H1 (cell line): ENCODE measurements around the gene CHST13. TPM values are rescaled to one million over a fixed set of nuclear protein-coding genes. Genes with fewer than 3 reads are reported as not detected.

Experiments
- CTCF ChIA-PET: fragments of 300-600 bp; sonication (Branson Sonifier 250); formaldehyde crosslinking; loops from one replicate; lab custom pipeline; 2021; ENCODE audit not compliant: partially characterized antibody; lab: Charles Lee
- POLR2A ChIA-PET: fragments of 300-600 bp; sonication (Branson Sonifier 250); formaldehyde crosslinking; loops from one replicate; lab custom pipeline; 2021; ENCODE audit warnings: inconsistent platforms; ENCODE audit not compliant: partially characterized antibody; lab: Charles Lee
- DNase-seq, 2 experiments: peaks; one replicate each; pipeline versions ENCODE4 v3.0.0 to v3.0.0-alpha.2; 2010 to 2022; ENCODE audit warnings: low spot score in 2 of 2, low read depth in 1 of 2, mixed read lengths in 1 of 2
- FAIRE-seq: peaks from 2 replicates; lab custom pipeline; 2011; peaks lifted over from hg19 to GRCh38; lab: Jason Lieb, UNC
- H2AFZ ChIP-seq: 2 replicates; pipeline ENCODE4 v1.8.1; 2012; ENCODE audit warnings: low read length, inconsistent platforms
- H2AK5ac ChIP-seq: 2 replicates; pipeline ENCODE4 v1.6.1; 2013; ENCODE audit warnings: low read depth, low read length
- H2BK120ac ChIP-seq: replicated peaks from 2 replicates; pipeline ENCODE3; 2013; ENCODE audit warnings: low read depth, low read length, inconsistent platforms
- H2BK12ac ChIP-seq: 2 replicates; pipeline ENCODE4 v1.6.1; 2013; ENCODE audit warnings: low read depth, low read length
- H2BK15ac ChIP-seq: 2 replicates; pipeline ENCODE4 v1.6.1; 2013; ENCODE audit warnings: low read length
- H2BK20ac ChIP-seq: 2 replicates; pipeline ENCODE4 v1.6.1; 2013; ENCODE audit warnings: low read length
- H2BK5ac ChIP-seq: 2 replicates; pipeline ENCODE4 v1.6.1; 2013; ENCODE audit warnings: low read depth, low read length
- H3K14ac ChIP-seq: 2 replicates; pipeline ENCODE4 v1.6.1; 2013; ENCODE audit warnings: inconsistent platforms; ENCODE audit not compliant: insufficient read length
- H3K18ac ChIP-seq: 2 replicates; pipeline ENCODE4 v1.6.1; 2013; ENCODE audit warnings: low read length; ENCODE audit errors: extremely low read depth
- H3K23ac ChIP-seq: 2 replicates; pipeline ENCODE4 v1.6.1; 2013; ENCODE audit warnings: inconsistent platforms; ENCODE audit not compliant: insufficient read length
- H3K23me2 ChIP-seq: 2 replicates; pipeline ENCODE4 v1.6.1; 2013; ENCODE audit warnings: low read depth, low read length
- H3K27ac ChIP-seq: 2 replicates; pipeline ENCODE4 v1.6.1; 2011; ENCODE audit warnings: low read depth, low read length, inconsistent platforms
- H3K27me3 ChIP-seq, 4 experiments: replicated peaks in 1 of 4; 1 replicate in 1 of 4; 2 replicates in 3 of 4; pipeline versions ENCODE4 v1.6.1 to v1.8.1; 2011 to 2013; ENCODE audit warnings: low read length in 3 of 4, mild to moderate bottlenecking in 3 of 4, inconsistent platforms in 2 of 4, mixed read lengths in 2 of 4, moderate library complexity in 1 of 4; ENCODE audit not compliant: control insufficient read depth in 3 of 4, insufficient read depth in 3 of 4; ENCODE audit errors: extremely low read depth in 1 of 4
- H3K36me3 ChIP-seq, 4 experiments: 2 replicates each; pipeline versions ENCODE4 v1.6.1 to v1.8.1; 2011 to 2013; ENCODE audit warnings: mild to moderate bottlenecking in 4 of 4, low read length in 3 of 4, moderate library complexity in 2 of 4, control low read depth in 1 of 4, inconsistent platforms in 1 of 4; ENCODE audit not compliant: insufficient read depth in 4 of 4, control insufficient read depth in 2 of 4
- H3K4ac ChIP-seq: replicated peaks from 2 replicates; pipeline ENCODE3; 2013; ENCODE audit warnings: low read length, low read depth, mixed read lengths, inconsistent platforms; ENCODE audit not compliant: insufficient read length
- H3K4me1 ChIP-seq, 4 experiments: replicated peaks in 1 of 4; 1 replicate in 1 of 4; 2 replicates in 3 of 4; pipeline versions ENCODE4 v1.6.1 to v1.8.1; 2011 to 2013; ENCODE audit warnings: low read length in 3 of 4, inconsistent platforms in 2 of 4, mixed read lengths in 1 of 4; ENCODE audit not compliant: insufficient read depth in 4 of 4, control insufficient read depth in 3 of 4
- H3K4me2 ChIP-seq, 2 experiments: 2 replicates each; pipeline versions ENCODE4 v1.6.1 to v1.8.1; 2011 to 2013; ENCODE audit warnings: low read depth in 2 of 2, low read length in 2 of 2, control low read depth in 1 of 2, inconsistent platforms in 1 of 2, mild to moderate bottlenecking in 1 of 2; ENCODE audit not compliant: insufficient read depth in 1 of 2
- H3K4me3 ChIP-seq, 4 experiments: fragments of 200-600, 300-600 bp in 1 of 4; sonication (generic), shearing (Covaris generic), sonication (Bioruptor Twin) in 1 of 4; 2 replicates each; pipeline versions ENCODE4 v1.5.1 to v1.8.1; 2011 to 2016; ENCODE audit warnings: low read length in 4 of 4, low read depth in 3 of 4, control low read depth in 2 of 4, inconsistent platforms in 2 of 4, mild to moderate bottlenecking in 2 of 4, mixed read lengths in 1 of 4, moderate library complexity in 1 of 4; ENCODE audit not compliant: insufficient read depth in 2 of 4; ENCODE audit errors: extremely low read depth in 1 of 4
- H3K56ac ChIP-seq: replicated peaks from 2 replicates; pipeline ENCODE3; 2013; ENCODE audit warnings: low read depth, mild to moderate bottlenecking, mixed read lengths, low read length, inconsistent platforms; ENCODE audit not compliant: insufficient read length
- H3K79me1 ChIP-seq: 2 replicates; pipeline ENCODE4 v1.6.1; 2013; ENCODE audit warnings: low read depth, low read length, control low read depth
- H3K79me2 ChIP-seq, 2 experiments: 2 replicates each; pipeline versions ENCODE4 v1.6.1 to v1.8.1; 2012 to 2013; ENCODE audit warnings: low read length in 2 of 2, mild to moderate bottlenecking in 2 of 2, inconsistent platforms in 1 of 2; ENCODE audit not compliant: insufficient read depth in 2 of 2, control insufficient read depth in 1 of 2
- H3K9ac ChIP-seq, 4 experiments: replicated peaks in 1 of 4; 1 replicate in 1 of 4; 2 replicates in 3 of 4; pipeline versions ENCODE4 v1.6.1 to v1.8.1; 2011 to 2013; ENCODE audit warnings: low read depth in 3 of 4, low read length in 3 of 4, control low read depth in 2 of 4, mild to moderate bottlenecking in 2 of 4, moderate library complexity in 2 of 4, inconsistent platforms in 1 of 4; ENCODE audit errors: extremely low read depth in 1 of 4
- H3K9me3 ChIP-seq, 2 experiments: 2 replicates each; pipeline versions ENCODE4 v1.6.1 to v1.8.1; 2012 to 2013; ENCODE audit warnings: mild to moderate bottlenecking in 2 of 2, moderate library complexity in 2 of 2, control low read depth in 1 of 2, inconsistent platforms in 1 of 2, low read depth in 1 of 2, low read length in 1 of 2, mixed read lengths in 1 of 2; ENCODE audit not compliant: insufficient read depth in 2 of 2
- H4K20me1 ChIP-seq, 2 experiments: replicated peaks in 1 of 2; 2 replicates each; pipeline versions ENCODE3 to v1.8.1; 2011 to 2013; ENCODE audit warnings: inconsistent platforms in 2 of 2, low read length in 2 of 2, mild to moderate bottlenecking in 1 of 2; ENCODE audit not compliant: insufficient read depth in 2 of 2, control insufficient read depth in 1 of 2
- H4K5ac ChIP-seq: 2 replicates; pipeline ENCODE4 v1.6.1; 2013; ENCODE audit warnings: low read length, low read depth, mixed read lengths, inconsistent platforms; ENCODE audit not compliant: insufficient read length
- H4K8ac ChIP-seq: 2 replicates; pipeline ENCODE4 v1.8.0; 2013; ENCODE audit warnings: mild to moderate bottlenecking, moderate library complexity, low read length, inconsistent platforms; ENCODE audit not compliant: insufficient read depth; ENCODE audit errors: extremely low read depth
- H4K91ac ChIP-seq: replicated peaks from 2 replicates; pipeline ENCODE3; 2013; ENCODE audit warnings: low read length, mixed read lengths, inconsistent platforms; ENCODE audit not compliant: insufficient read length
- CEBPB ChIP-seq: IDR thresholded peaks from 2 replicates; pipeline ENCODE4 v1.6.1; 2012; ENCODE audit warnings: low read depth, low read length
- CTBP2 ChIP-seq: IDR thresholded peaks from 2 replicates; pipeline ENCODE4 v1.7.0; 2011; ENCODE audit warnings: borderline replicate concordance, mild to moderate bottlenecking, moderate library complexity, mixed read lengths, low read length; ENCODE audit not compliant: insufficient read depth, insufficient read length
- GABPA ChIP-seq: IDR thresholded peaks from 2 replicates; pipeline ENCODE4 v1.6.1; 2011; ENCODE audit warnings: mild to moderate bottlenecking, low read length, moderate library complexity, borderline replicate concordance; ENCODE audit not compliant: insufficient read depth
- NANOG ChIP-seq: IDR thresholded peaks from 2 replicates; pipeline ENCODE4 v1.6.1; 2011; ENCODE audit warnings: low read length, low read depth, mild to moderate bottlenecking, inconsistent platforms; ENCODE audit not compliant: insufficient read depth, poor library complexity, severe bottlenecking
- PHF8 ChIP-seq: fragments of 200-600 bp; sonication (generic); conservative IDR thresholded peaks from 2 replicates; pipeline ENCODE4 v1.7.1; 2012; ENCODE audit warnings: low read depth, mild to moderate bottlenecking, inconsistent platforms, low read length, moderate library complexity
- RBBP5 ChIP-seq: IDR thresholded peaks from 2 replicates; pipeline ENCODE4 v1.7.1; 2012; ENCODE audit warnings: low read depth, mild to moderate bottlenecking, inconsistent platforms, low read length, moderate library complexity, borderline replicate concordance
- SP1 ChIP-seq: IDR thresholded peaks from 2 replicates; pipeline ENCODE4 v1.6.1; 2011; ENCODE audit warnings: low read depth, low read length
- SP2 ChIP-seq: IDR thresholded peaks from 2 replicates; pipeline ENCODE4 v1.6.1; 2012; ENCODE audit warnings: mild to moderate bottlenecking, low read length, inconsistent platforms
- SRF ChIP-seq: IDR thresholded peaks from 2 replicates; pipeline ENCODE4 v1.6.1; 2011; ENCODE audit warnings: mild to moderate bottlenecking, low read depth, low read length, moderate library complexity
- WGBS, 2 experiments: shearing (Covaris generic) in 1 of 2; methylation state at CpG; one replicate each; pipeline versions ENCODE4 v1.1.6 to v1.1.7; 2013 to 2015; ENCODE audit warnings: low lambda C conversion rate in 2 of 2, mixed read lengths in 2 of 2, inconsistent platforms in 1 of 2, low coverage in 1 of 2, missing lambda C conversion rate in 1 of 2; ENCODE audit not compliant: insufficient replicate concordance in 2 of 2, insufficient coverage in 1 of 2, insufficient read length in 1 of 2; ENCODE audit errors: extremely low coverage in 1 of 2, missing lambda C conversion rate in 1 of 2; 5-methylcytosine and 5-hydroxymethylcytosine counted together
- polyA plus RNA-seq, 7 experiments: library from polyadenylated mRNA; depleted of rRNA in 3 of 7; stranded (reverse) in 5 of 7; unstranded in 2 of 7; fragments of >200 nt in 5 of 7; fragments of 200-250 nt in 2 of 7; gene quantifications; 1 replicate in 5 of 7; 2 replicates in 1 of 7; 4 replicates in 1 of 7; pipeline versions ENCODE4 v1.2.1 to v1.2.3, GENCODE V29; 2011 to 2013; ENCODE audit warnings: missing spikeins in 2 of 7, mixed read lengths in 2 of 7
- total RNA-seq: library from RNA; stranded (reverse); fragmentation: NEBNext Ultra II Directional; extraction: Animal tissue kit (Norgen Biotek cat#: 25700); gene quantifications from 2 replicates; pipeline ENCODE4 v1.2.1, GENCODE V29; 2021
- TF ChIP-seq, protein P1 (sequence below), 3 experiments: IDR thresholded peaks; 1 replicate in 2 of 3; 2 replicates in 1 of 3; pipeline versions ENCODE4 v1.5.1 to v1.6.1; 2011; ENCODE audit warnings: low read length in 3 of 3, mild to moderate bottlenecking in 3 of 3, inconsistent platforms in 2 of 3, low read depth in 1 of 3, moderate library complexity in 1 of 3; ENCODE audit not compliant: insufficient read depth in 1 of 3; ENCODE audit errors: control extremely low read depth in 1 of 3

Gene CHST13
- total and polyA plus RNA-seq, 2 of the 8 experiments (the other 6 are each of a cell fraction or from before 2014, with no cell fraction given), result 5.4 to 11.7 TPM

DNA sequence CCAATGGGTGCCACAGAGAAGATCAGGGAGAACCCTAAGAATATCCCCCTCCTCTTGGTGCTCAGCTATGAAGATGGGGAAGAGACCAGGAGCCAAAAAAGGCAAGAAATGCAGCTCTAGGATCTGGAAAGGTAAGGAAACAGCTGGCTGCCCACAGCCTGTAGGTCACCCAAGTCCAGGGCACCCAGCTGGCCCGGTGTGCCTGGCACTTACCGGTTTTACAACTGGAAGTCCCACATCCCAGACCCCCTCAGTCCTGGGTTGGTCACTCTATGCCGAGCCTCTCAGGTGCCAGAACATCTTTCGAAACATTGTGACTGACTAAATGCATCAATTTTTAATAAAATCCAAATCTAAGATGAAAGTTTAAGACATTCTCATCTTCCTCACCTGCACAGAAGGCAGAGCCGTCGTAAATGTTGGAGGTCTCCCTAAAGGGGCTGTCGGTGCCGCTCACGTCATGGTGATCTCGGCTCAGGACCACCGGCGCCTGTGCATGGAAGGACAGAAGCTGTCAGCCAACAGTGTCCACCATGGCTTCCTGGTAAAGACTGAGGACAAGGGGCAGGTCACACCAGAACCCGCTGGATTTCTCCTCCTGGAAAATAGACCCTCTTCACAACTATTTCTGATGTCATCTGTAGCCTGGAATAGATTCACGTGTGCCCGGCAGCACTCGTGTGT lies 34.9 kb upstream of the CHST13 start:
- Histone ChIP-seq H3K79me1 (no peaks in the 10 kb centered on the region), H3K4me3 (no peak overlapping the region), H3K23me2 (0 out of 2 replicates have a peak, but pooled peaks cover 1% of the 10 kb centered on the region), H3K4me2 (no peak overlapping the region), H3K18ac (no peak overlapping the region), H3K23ac (no peak overlapping the region), H3K27me3 (0 out of 7 replicates have a peak, but pooled peaks cover 0 to 2% (median 0%) of the 10 kb centered on the region in 4 experiments), H3K4ac (no peak overlapping the region), H4K5ac (no peak overlapping the region), H2BK120ac (no peak overlapping the region), H3K27ac (no peak overlapping the region), H2AFZ (no peak overlapping the region), H4K8ac (no peak overlapping the region), H2BK20ac (no peak overlapping the region), H3K9me3 (no peaks in the 10 kb centered on the region), H4K91ac (no peak overlapping the region), H2AK5ac (no peak overlapping the region), H4K20me1 (no peaks in the 10 kb centered on the region), H2BK15ac (no peak overlapping the region), H3K4me1 (peaks cover 0 to 22% (median 12%) of the 10 kb centered on the region in 4 experiments; a peak in 6 of 7 replicates), H3K79me2 (no peaks in the 10 kb centered on the region), H2BK12ac (no peak overlapping the region), H3K9ac (no peak overlapping the region), H3K14ac (no peak overlapping the region), H3K36me3 (no peaks in the 10 kb centered on the region), H2BK5ac (no peak overlapping the region), H3K56ac (no peak overlapping the region)
- 96% methylated on average over 16 of the region's 16 CpGs; no CpG with 5 or more reads in 1 of the 2 experiments for WGBS, 2 experiments
- ChIA-PET POLR2A (no interaction called here), CTCF (interaction anchor here (1.0 to 5.7 kb wide), 10 partner anchors 10 to 418 kb away, joined by 3 to 49 read pairs (median 5); no protein-coding TSS in a partner anchor)
- no peak for FAIRE-seq
- no peak for DNase-seq
- TF ChIP-seq SP1, result no peak
- TF ChIP-seq CEBPB, result no peak
- TF ChIP-seq SP2, result no peak
- TF ChIP-seq NANOG, result no peak
- no peak for TF ChIP-seq CTBP2
- TF ChIP-seq SRF, result no peak
- no peak for TF ChIP-seq RBBP5
- no peak for TF ChIP-seq PHF8
- no peak for TF ChIP-seq GABPA
- TF ChIP-seq, protein P1, sequence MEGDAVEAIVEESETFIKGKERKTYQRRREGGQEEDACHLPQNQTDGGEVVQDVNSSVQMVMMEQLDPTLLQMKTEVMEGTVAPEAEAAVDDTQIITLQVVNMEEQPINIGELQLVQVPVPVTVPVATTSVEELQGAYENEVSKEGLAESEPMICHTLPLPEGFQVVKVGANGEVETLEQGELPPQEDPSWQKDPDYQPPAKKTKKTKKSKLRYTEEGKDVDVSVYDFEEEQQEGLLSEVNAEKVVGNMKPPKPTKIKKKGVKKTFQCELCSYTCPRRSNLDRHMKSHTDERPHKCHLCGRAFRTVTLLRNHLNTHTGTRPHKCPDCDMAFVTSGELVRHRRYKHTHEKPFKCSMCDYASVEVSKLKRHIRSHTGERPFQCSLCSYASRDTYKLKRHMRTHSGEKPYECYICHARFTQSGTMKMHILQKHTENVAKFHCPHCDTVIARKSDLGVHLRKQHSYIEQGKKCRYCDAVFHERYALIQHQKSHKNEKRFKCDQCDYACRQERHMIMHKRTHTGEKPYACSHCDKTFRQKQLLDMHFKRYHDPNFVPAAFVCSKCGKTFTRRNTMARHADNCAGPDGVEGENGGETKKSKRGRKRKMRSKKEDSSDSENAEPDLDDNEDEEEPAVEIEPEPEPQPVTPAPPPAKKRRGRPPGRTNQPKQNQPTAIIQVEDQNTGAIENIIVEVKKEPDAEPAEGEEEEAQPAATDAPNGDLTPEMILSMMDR (IDR thresholded peaks at IDR 0.05; ENCODE audit: control extremely low read depth in 1 of 3, insufficient read depth in 1 of 3, low read depth in 1 of 3, low read length in 3 of 3), result no peak
